HepG2 (cell line): ENCODE data around the gene SERPINF2. TPM values are rescaled to one million over a fixed set of nuclear protein-coding genes. Genes with fewer than 3 reads are reported as not detected.

Experiments used
- HCFC1 ChIP-seq: fragments of 150-350 bp; IDR thresholded peaks from 2 replicates; pipeline ENCODE4 v1.6.1; 2014; ENCODE audit warnings: low read depth, low read length
- HNF4A ChIP-seq: sonication (generic); formaldehyde crosslinking; IDR thresholded peaks from 2 replicates; pipeline ENCODE4 v1.4.0; 2020; ENCODE audit warnings: missing genetic modification reagents
- MED8 ChIP-seq: sonication (generic); formaldehyde crosslinking; IDR thresholded peaks from 2 replicates; pipeline ENCODE4 v1.8.1; 2023; ENCODE audit warnings: mild to moderate bottlenecking, missing genetic modification reagents; ENCODE audit not compliant: insufficient replicate concordance
- MXI1 ChIP-seq: IDR thresholded peaks from 3 replicates; pipeline ENCODE4 v1.6.1; 2012; ENCODE audit warnings: low read depth, low read length, inconsistent platforms, borderline replicate concordance
- NBN ChIP-seq: fragments of 450-650 bp; conservative IDR thresholded peaks from 2 replicates; pipeline ENCODE4 v1.6.1; 2017
- PRMT3 ChIP-seq: sonication (generic); formaldehyde crosslinking; IDR thresholded peaks from 2 replicates; pipeline ENCODE4 v1.8.1; 2022; ENCODE audit warnings: low read depth, mild to moderate bottlenecking, moderate library complexity, missing genetic modification reagents, borderline replicate concordance
- RAD51 ChIP-seq: fragments of 450-650 bp; IDR thresholded peaks from 2 replicates; pipeline ENCODE4 v1.6.1; 2016; ENCODE audit warnings: borderline replicate concordance
- ZFP36L2 ChIP-seq: sonication (generic); formaldehyde crosslinking; IDR thresholded peaks from 2 replicates; pipeline ENCODE4 v1.4.0; 2020; ENCODE audit warnings: missing genetic modification reagents
- ZNF558 ChIP-seq: sonication (generic); formaldehyde crosslinking; IDR thresholded peaks from 2 replicates; pipeline ENCODE4 v1.9.0; 2022; ENCODE audit warnings: mild to moderate bottlenecking, missing genetic modification reagents, borderline replicate concordance
- ZNF781 ChIP-seq: sonication (generic); formaldehyde crosslinking; IDR thresholded peaks from 2 replicates; pipeline ENCODE4 v1.5.1; 2020; ENCODE audit warnings: borderline replicate concordance, mild to moderate bottlenecking, missing genetic modification reagents; ENCODE audit errors: not compliant biosample characterization
- polyA plus RNA-seq, 8 experiments: library from polyadenylated mRNA; depleted of rRNA in 3 of 8; stranded (reverse) in 7 of 8; unstranded in 1 of 8; fragments of >200 nt; fragmentation: Illumina TruSeq in 4 of 8; extraction: Trizol in 4 of 8; gene quantifications; 2 replicates each; pipeline versions ENCODE4 v1.2.1 to v1.2.3, GENCODE V29; 2011 to 2016; ENCODE audit warnings: low read depth in 4 of 8, missing spikeins in 1 of 8, mixed read lengths in 1 of 8; ENCODE audit not compliant: insufficient read depth in 1 of 8
- total RNA-seq, 5 experiments: library from RNA; depleted of rRNA; stranded (reverse); fragments of >200 nt; fragmentation: Illumina TruSeq; extraction: Trizol; gene quantifications; 2 replicates each; pipeline ENCODE4 v1.2.3, GENCODE V29; 2016; ENCODE audit warnings: low read depth in 1 of 5
- TF ChIP-seq, protein P1 (sequence below), 2 experiments: fragments of 450-650 bp in 1 of 2; sonication (generic) in 1 of 2; formaldehyde crosslinking; IDR thresholded peaks; 2 replicates each; pipeline versions ENCODE4 v1.5.0 to v1.8.0; 2020 to 2022; ENCODE audit warnings: mild to moderate bottlenecking in 1 of 2, missing genetic modification reagents in 1 of 2
- TF ChIP-seq, protein P2 (sequence below): sonication (generic); formaldehyde crosslinking; IDR thresholded peaks from 2 replicates; pipeline ENCODE4 v1.4.0; 2020; ENCODE audit warnings: missing genetic modification reagents
- TF ChIP-seq, protein P3 (sequence below): IDR thresholded peaks from 2 replicates; pipeline ENCODE4 v1.6.1; 2016; ENCODE audit warnings: missing biosample characterization, missing genetic modification reagents, low read depth
- TF ChIP-seq, protein P4 (sequence below): sonication (generic); formaldehyde crosslinking; IDR thresholded peaks from 2 replicates; pipeline ENCODE4 v1.4.0; 2020; ENCODE audit warnings: low read depth, mild to moderate bottlenecking, missing genetic modification reagents
- TF ChIP-seq, protein P5 (sequence below): sonication (generic); formaldehyde crosslinking; IDR thresholded peaks from 2 replicates; pipeline ENCODE4 v1.9.0; 2021; ENCODE audit warnings: mild to moderate bottlenecking, missing genetic modification reagents

Gene SERPINF2
- total and polyA plus RNA-seq, 2 of the 13 experiments (the other 11 are each of a cell fraction or from before 2014, with no cell fraction given), result 309 to 548 TPM

DNA sequence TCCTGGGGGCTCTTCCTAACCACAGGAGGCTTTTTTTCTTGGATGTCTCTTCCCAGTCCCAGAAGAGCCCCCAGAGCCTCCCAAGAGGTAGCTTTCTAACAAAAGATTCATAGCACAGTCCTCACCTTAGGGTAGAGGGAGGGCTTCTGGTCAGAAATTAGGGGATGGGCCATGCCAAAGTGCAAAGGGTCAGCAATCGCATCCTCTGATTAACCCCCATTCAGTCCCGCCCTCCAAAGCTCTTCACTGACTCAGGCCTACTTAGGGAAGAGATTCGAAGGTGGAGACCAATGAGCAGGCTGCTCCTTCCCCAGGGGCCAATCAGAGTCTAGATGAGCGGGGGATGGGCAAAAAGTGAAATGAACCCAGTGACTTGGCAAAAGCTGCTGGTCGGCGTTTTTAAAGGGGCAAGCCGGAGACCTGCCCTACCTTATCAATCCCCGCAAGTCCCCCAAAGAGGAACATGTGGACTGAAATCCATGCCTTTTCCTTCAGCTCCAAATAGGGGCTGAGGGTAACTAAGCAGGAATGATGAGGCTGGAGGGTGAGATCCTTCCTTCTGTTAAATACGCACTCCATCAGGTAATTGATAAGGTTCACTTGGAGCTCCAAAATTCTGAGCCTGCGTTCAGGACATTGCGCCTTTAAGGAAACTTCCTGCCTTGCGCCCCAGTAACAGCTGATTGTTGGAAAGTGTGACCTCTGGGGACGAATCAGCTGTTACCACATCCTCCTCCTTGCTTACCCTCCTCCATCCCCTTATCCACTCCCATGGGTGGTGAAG is 25.6 kb upstream of the SERPINF2 start (continued):
- TF ChIP-seq, protein P1, sequence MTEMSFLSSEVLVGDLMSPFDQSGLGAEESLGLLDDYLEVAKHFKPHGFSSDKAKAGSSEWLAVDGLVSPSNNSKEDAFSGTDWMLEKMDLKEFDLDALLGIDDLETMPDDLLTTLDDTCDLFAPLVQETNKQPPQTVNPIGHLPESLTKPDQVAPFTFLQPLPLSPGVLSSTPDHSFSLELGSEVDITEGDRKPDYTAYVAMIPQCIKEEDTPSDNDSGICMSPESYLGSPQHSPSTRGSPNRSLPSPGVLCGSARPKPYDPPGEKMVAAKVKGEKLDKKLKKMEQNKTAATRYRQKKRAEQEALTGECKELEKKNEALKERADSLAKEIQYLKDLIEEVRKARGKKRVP (CRISPR knock-in tag; IDR thresholded peaks at IDR 0.05), result no peak
- TF ChIP-seq MXI1, result peak; percentile 44; the same call in 1 of the 3 replicates
- peak; percentile 69 for TF ChIP-seq HNF4A (CRISPR knock-in tag)
- TF ChIP-seq PRMT3 (CRISPR knock-in tag), result no peak
- TF ChIP-seq MED8, result no peak
- no peak for TF ChIP-seq RAD51
- TF ChIP-seq, protein P2, sequence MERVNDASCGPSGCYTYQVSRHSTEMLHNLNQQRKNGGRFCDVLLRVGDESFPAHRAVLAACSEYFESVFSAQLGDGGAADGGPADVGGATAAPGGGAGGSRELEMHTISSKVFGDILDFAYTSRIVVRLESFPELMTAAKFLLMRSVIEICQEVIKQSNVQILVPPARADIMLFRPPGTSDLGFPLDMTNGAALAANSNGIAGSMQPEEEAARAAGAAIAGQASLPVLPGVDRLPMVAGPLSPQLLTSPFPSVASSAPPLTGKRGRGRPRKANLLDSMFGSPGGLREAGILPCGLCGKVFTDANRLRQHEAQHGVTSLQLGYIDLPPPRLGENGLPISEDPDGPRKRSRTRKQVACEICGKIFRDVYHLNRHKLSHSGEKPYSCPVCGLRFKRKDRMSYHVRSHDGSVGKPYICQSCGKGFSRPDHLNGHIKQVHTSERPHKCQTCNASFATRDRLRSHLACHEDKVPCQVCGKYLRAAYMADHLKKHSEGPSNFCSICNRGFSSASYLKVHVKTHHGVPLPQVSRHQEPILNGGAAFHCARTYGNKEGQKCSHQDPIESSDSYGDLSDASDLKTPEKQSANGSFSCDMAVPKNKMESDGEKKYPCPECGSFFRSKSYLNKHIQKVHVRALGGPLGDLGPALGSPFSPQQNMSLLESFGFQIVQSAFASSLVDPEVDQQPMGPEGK (CRISPR knock-in tag), result no peak; the same call in 1 of the 2 replicates
- TF ChIP-seq HCFC1, result no peak
- no peak for TF ChIP-seq ZNF781
- TF ChIP-seq, protein P3, sequence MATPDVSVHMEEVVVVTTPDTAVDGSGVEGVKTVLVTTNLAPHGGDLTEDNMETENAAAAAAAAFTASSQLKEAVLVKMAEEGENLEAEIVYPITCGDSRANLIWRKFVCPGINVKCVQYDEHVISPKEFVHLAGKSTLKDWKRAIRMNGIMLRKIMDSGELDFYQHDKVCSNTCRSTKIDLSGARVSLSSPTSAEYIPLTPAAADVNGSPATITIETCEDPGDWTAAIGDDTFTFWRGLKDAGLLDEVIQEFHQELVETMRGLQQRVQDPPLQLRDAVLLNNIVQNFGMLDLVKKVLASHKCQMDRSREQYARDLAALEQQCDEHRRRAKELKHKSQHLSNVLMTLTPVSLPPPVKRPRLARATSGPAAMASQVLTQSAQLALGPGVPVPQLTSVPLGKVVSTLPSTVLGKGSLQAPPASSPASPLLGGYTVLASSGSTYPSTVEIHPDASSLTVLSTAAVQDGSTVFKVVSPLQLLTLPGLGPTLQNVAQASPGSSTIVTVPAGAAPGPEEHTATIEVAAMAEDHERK (CRISPR knock-in tag), result no peak
- TF ChIP-seq NBN, result no peak
- TF ChIP-seq, protein P4, sequence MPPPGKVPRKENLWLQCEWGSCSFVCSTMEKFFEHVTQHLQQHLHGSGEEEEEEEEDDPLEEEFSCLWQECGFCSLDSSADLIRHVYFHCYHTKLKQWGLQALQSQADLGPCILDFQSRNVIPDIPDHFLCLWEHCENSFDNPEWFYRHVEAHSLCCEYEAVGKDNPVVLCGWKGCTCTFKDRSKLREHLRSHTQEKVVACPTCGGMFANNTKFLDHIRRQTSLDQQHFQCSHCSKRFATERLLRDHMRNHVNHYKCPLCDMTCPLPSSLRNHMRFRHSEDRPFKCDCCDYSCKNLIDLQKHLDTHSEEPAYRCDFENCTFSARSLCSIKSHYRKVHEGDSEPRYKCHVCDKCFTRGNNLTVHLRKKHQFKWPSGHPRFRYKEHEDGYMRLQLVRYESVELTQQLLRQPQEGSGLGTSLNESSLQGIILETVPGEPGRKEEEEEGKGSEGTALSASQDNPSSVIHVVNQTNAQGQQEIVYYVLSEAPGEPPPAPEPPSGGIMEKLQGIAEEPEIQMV (CRISPR knock-in tag), result no peak
- TF ChIP-seq, protein P5, sequence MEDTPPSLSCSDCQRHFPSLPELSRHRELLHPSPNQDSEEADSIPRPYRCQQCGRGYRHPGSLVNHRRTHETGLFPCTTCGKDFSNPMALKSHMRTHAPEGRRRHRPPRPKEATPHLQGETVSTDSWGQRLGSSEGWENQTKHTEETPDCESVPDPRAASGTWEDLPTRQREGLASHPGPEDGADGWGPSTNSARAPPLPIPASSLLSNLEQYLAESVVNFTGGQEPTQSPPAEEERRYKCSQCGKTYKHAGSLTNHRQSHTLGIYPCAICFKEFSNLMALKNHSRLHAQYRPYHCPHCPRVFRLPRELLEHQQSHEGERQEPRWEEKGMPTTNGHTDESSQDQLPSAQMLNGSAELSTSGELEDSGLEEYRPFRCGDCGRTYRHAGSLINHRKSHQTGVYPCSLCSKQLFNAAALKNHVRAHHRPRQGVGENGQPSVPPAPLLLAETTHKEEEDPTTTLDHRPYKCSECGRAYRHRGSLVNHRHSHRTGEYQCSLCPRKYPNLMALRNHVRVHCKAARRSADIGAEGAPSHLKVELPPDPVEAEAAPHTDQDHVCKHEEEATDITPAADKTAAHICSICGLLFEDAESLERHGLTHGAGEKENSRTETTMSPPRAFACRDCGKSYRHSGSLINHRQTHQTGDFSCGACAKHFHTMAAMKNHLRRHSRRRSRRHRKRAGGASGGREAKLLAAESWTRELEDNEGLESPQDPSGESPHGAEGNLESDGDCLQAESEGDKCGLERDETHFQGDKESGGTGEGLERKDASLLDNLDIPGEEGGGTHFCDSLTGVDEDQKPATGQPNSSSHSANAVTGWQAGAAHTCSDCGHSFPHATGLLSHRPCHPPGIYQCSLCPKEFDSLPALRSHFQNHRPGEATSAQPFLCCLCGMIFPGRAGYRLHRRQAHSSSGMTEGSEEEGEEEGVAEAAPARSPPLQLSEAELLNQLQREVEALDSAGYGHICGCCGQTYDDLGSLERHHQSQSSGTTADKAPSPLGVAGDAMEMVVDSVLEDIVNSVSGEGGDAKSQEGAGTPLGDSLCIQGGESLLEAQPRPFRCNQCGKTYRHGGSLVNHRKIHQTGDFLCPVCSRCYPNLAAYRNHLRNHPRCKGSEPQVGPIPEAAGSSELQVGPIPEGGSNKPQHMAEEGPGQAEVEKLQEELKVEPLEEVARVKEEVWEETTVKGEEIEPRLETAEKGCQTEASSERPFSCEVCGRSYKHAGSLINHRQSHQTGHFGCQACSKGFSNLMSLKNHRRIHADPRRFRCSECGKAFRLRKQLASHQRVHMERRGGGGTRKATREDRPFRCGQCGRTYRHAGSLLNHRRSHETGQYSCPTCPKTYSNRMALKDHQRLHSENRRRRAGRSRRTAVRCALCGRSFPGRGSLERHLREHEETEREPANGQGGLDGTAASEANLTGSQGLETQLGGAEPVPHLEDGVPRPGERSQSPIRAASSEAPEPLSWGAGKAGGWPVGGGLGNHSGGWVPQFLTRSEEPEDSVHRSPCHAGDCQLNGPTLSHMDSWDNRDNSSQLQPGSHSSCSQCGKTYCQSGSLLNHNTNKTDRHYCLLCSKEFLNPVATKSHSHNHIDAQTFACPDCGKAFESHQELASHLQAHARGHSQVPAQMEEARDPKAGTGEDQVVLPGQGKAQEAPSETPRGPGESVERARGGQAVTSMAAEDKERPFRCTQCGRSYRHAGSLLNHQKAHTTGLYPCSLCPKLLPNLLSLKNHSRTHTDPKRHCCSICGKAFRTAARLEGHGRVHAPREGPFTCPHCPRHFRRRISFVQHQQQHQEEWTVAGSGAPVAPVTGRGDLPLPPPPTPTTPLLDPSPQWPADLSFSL (CRISPR knock-in tag), result no peak
- TF ChIP-seq ZFP36L2 (CRISPR knock-in tag), result no peak
- TF ChIP-seq ZNF558 (CRISPR knock-in tag), result no peak
